ENCODE measurements around the gene PCNT. TPM values are rescaled to one million over a fixed set of nuclear protein-coding genes. Genes with fewer than 3 reads are reported as not detected.

Gene PCNT
- total and polyA plus RNA-seq, 9 of the 15 experiments (the other 6 are each of a cell fraction or from before 2014, with no cell fraction given): 9.1 to 53.5 (median 31.3) TPM

GRCh38 chr21:46457801-46458314, 133.9 kb downstream of the PCNT start (continued):
- TF ChIP-seq ZNF644 (tag; IDR thresholded peaks at IDR 0.05; ENCODE audit: low read depth): 0 out of 2 replicates have a peak, but pooled peaks have one; percentile 68
- no peak for TF ChIP-seq GATA2 (CRISPR knock-in tag; IDR thresholded peaks at IDR 0.05)
- TF ChIP-seq, protein P1, sequence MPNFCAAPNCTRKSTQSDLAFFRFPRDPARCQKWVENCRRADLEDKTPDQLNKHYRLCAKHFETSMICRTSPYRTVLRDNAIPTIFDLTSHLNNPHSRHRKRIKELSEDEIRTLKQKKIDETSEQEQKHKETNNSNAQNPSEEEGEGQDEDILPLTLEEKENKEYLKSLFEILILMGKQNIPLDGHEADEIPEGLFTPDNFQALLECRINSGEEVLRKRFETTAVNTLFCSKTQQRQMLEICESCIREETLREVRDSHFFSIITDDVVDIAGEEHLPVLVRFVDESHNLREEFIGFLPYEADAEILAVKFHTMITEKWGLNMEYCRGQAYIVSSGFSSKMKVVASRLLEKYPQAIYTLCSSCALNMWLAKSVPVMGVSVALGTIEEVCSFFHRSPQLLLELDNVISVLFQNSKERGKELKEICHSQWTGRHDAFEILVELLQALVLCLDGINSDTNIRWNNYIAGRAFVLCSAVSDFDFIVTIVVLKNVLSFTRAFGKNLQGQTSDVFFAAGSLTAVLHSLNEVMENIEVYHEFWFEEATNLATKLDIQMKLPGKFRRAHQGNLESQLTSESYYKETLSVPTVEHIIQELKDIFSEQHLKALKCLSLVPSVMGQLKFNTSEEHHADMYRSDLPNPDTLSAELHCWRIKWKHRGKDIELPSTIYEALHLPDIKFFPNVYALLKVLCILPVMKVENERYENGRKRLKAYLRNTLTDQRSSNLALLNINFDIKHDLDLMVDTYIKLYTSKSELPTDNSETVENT (CRISPR knock-in tag; IDR thresholded peaks at IDR 0.05): 0 out of 2 replicates have a peak, but pooled peaks have one; percentile 6
- TF ChIP-seq CHD1 (IDR thresholded peaks at IDR 0.05; ENCODE audit: low read length): peak; percentile 93
- TF ChIP-seq FOXA3 (CRISPR knock-in tag; conservative IDR thresholded peaks at IDR 0.05 in 1 of 2, IDR thresholded peaks at IDR 0.05 in 1 of 2): peak in 1 of 2 experiments; percentile 41; a peak in 2 of 4 replicates
- TF ChIP-seq EWSR1 (IDR thresholded peaks at IDR 0.05; ENCODE audit: borderline replicate concordance, low read depth, partially characterized antibody): no peak
- TF ChIP-seq ZNF583 (CRISPR knock-in tag; IDR thresholded peaks at IDR 0.05): peak; percentile 56; the same call in 1 of the 2 replicates
- TF ChIP-seq HNRNPUL1 (IDR thresholded peaks at IDR 0.05; ENCODE audit: low read length): no peak
- TF ChIP-seq TCF7 (IDR thresholded peaks at IDR 0.05; ENCODE audit: borderline replicate concordance): no peak
- TF ChIP-seq PCBP1 (IDR thresholded peaks at IDR 0.05; ENCODE audit: low read depth, low read length, poor library complexity, severe bottlenecking): peak; percentile 25
- TF ChIP-seq NR4A1 (CRISPR knock-in tag; IDR thresholded peaks at IDR 0.05): 0 out of 2 replicates have a peak, but pooled peaks have one; percentile 75
- no peak; the same call in 1 of the 2 replicates for TF ChIP-seq NR4A1 (tag; IDR thresholded peaks at IDR 0.05)
- peak; percentile 58 for TF ChIP-seq SMARCE1 (IDR thresholded peaks at IDR 0.05)
- TF ChIP-seq ARID1B (IDR thresholded peaks at IDR 0.05): peak; percentile 37; the same call in 1 of the 2 replicates
- 0 out of 2 replicates have a peak, but pooled peaks have one; percentile 13 for TF ChIP-seq ZNF589 (CRISPR knock-in tag; IDR thresholded peaks at IDR 0.05; ENCODE audit: low read depth)
- TF ChIP-seq MYBL2 (IDR thresholded peaks at IDR 0.05; ENCODE audit: low read depth): no peak
- no peak for TF ChIP-seq MYBL2 (CRISPR knock-in tag; IDR thresholded peaks at IDR 0.05; ENCODE audit: borderline replicate concordance)
- TF ChIP-seq HDGF (IDR thresholded peaks at IDR 0.05): 0 out of 2 replicates have a peak, but pooled peaks have one; percentile 66
- TF ChIP-seq NEUROD1 (IDR thresholded peaks at IDR 0.05; ENCODE audit: borderline replicate concordance, low read depth, low read length, partially characterized antibody): no peak
- peak; percentile 62 for TF ChIP-seq RREB1 (CRISPR knock-in tag; IDR thresholded peaks at IDR 0.05)
- no peak for TF ChIP-seq ZNF57 (CRISPR knock-in tag; IDR thresholded peaks at IDR 0.05)
- no peak for TF ChIP-seq ETV1 (tag; conservative IDR thresholded peaks at IDR 0.05; ENCODE audit: low read depth)
